CD4-positive, alpha-beta T cell treated with Interleukin-6 for 4 hours (primary cell): ENCODE results near the gene BRINP3.
"Not testable (repeated sequence)": the region's sequence is repeated elsewhere in the genome, so short reads cannot be mapped to it uniquely, and the experiment has no call there.

Source experiments
- DNase-seq: peaks from one replicate; pipeline ENCODE4 v3.0.0-alpha.2; 2020; ENCODE audit warnings: mixed read lengths

Gene BRINP3

GRCh38 chr1:190175320-190175719 lies 302.3 kb downstream of the BRINP3 start:
- DNase-seq: no peak

DNA sequence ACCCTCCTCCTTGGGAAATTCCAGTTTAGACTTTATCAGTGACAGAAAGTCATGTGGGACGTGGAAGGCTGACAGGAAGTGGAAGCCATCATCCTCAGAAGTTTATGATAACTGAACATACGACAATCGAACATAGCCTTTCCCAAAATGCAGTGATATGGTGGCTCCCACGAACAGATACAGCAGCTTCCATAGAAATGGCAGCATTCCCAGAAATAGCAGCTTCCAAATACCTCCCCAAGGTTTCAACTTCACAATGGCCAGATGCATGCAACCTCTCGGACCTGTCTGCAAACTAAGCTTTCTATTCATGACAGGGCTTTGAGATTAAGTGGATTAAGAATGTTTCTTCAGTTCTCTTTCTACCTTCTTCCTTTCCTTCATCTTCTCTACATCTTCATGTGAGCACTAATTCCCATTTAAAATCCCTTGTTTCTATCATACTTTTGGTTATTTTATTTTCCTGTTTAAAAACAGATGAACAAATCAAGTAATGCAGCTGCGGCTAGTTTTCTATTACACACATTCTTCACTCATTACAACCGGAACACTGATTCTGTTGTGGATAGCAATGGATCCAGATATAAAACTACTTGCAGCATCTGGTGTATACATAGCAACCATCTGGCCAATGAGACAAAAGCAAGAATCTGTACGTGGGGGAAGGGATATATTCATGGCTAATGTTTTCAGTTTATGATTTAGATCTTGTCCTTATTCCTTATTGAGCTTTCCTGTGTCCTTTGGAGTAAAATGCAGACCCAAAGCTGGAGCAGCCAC lies 304.8 kb downstream of the BRINP3 start:
- no peak for DNase-seq

- no peak for DNase-seq
These were observed 307.3 kb downstream of the BRINP3 start for GRCh38 chr1:190170321-190170720.

DNA sequence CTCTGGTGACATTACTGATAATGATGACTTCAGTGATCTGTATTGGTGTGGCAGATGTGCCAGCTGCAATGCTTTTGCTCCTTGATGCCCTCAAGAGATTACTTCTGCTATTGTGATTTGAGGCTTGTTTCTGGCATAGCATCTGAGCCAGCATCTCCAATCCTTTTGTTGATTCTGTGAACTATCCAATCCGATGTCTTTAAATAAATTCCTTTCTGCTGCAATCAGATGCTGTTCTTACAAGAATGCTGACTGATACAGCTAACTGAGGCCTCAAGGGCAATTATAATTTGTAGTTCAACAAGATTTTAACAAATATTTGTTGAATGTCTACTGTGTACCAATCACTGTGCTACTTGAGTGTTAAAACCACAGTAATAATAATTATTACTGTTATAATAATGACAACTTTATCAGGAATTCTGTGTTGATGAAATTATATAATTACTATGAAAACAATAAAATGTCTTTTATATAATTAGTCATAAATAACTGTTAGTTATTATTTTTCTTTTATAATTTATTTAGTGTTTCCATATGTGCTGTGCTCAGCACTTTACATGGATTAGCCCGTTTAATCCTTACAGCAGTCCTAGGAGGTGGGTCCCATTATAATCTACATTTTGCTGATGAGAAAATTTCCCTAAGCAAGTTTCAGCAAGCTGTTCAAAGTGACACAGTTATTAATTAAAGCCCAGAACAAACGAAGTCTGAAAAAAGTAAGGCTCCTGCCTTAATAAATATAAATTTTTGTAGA lies 308.2 kb downstream of the BRINP3 start:
- DNase-seq: no peak

DNA sequence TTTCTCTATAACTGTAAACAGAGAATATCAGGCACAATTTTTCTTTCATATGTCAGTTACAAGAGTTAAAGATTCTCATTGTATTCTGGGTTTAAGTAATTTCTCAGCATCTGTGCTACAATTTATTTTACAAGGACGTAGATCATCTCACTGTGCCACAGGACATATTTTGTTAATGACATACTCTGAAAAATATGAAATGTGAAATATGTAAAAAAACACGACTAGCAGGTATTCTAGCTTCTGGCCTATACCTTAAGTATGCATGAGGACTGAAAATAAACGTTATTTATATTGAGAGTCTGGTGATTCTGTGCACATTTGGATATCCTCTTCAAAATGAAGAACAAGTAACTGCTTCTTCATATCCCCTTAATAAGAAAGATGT lies 308.8 kb downstream of the BRINP3 start:
- DNase-seq: no peak

DNA sequence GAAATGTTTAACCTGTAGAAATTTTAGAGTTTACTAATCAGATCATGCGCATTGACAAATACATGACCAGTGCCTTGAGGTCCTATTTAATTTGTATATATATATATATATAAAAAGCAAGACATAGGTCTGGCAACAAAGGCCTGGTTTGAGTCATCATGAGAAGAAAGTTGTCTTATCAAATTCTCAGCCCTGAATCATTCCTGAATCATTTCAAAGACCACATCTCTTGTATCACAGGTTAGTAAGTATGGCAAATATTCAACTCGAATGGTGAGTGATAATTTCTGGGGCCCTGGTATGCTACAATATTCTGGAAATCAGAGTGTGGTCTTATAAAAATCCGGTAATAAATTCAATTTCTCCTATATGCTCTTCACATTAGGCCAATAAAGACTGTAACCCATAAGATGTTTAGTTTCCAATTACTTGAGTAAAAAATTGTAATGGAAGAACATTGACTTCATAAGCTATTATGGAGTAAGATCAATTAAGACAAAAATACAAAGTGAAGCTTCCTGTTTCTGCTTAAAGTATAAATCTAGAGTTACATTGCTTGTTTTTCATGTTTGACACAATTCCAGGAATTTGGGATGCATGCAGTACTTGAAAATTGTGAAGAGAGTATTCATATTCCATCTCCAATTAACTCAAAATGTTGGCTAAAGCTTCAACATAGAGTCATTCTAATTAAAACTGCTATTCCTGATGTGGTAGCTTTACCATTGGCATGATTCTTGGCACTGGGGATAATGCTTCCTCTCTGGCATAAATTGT lies 309.4 kb downstream of the BRINP3 start:
- no peak for DNase-seq

- DNase-seq: no peak
These were observed 318.5 kb downstream of the BRINP3 start for GRCh38 chr1:190159146-190159545.

- DNase-seq: no peak
These were observed 322.9 kb downstream of the BRINP3 start for GRCh38 chr1:190154744-190155143.

DNA sequence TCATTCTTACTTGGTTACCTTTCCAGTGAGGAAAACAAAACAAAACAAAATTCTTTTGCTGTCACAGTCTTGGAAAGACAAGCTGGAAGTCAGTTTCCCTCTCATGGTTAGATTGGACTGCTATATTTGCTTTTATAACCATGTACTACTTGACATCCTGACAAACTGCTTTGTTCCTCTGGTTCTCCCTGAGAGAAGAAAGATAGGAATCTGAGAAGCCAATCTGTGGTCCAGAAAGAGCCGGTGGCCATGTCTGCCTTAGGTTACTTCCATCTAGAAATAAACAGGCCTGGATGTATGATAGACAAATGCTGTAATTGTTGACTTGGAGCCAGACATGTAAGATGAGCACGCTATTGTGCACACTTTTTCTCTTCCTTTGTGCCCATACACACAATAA lies 330.0 kb downstream of the BRINP3 start:
- no peak for DNase-seq

DNA sequence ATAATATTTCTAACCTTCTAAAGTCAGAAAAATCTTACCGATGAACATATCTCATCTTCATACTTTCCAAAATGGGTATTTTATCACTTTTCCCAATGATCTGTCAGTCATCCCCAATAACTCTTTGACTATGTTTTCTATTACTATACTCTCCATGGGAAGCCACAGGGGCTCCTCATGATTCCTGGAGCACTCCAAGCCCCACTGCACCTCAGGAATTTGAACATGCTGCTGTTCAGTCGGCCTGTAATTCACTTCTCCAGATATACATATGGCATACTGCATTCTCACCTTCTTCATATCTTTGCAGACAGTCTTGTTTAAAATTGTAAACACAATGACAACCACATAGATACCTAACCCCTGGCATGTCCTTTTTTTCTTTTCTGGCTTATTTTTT lies 333.0 kb downstream of the BRINP3 start:
- DNase-seq: no peak

GRCh38 chr1:190140644-190141043 lies 337.0 kb downstream of the BRINP3 start:
- no peak for DNase-seq

- DNase-seq: no peak
These were observed 339.0 kb downstream of the BRINP3 start for GRCh38 chr1:190138702-190139101.

- DNase-seq: no peak
These were observed 339.4 kb downstream of the BRINP3 start for GRCh38 chr1:190138266-190138665.

GRCh38 chr1:190129366-190129765 lies 348.3 kb downstream of the BRINP3 start:
- no peak for DNase-seq

DNA sequence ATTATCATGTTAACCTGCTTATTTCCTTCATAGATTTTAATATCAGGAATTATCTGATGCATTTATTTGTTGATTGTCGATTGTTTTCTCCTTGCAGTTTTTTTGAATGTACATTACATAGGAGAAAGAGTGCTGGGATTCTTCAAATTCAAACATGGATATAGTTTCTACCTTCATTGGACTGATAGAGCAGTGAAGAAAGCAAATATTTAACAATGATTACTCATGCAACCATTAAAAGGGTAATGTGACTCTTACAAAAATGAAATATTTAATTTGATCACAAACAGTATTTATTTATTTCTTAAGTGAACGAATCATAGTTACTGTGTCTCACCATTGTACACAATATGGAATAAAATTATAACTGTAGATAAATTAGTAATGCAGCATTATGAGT lies 350.9 kb downstream of the BRINP3 start:
- DNase-seq: no peak

DNA sequence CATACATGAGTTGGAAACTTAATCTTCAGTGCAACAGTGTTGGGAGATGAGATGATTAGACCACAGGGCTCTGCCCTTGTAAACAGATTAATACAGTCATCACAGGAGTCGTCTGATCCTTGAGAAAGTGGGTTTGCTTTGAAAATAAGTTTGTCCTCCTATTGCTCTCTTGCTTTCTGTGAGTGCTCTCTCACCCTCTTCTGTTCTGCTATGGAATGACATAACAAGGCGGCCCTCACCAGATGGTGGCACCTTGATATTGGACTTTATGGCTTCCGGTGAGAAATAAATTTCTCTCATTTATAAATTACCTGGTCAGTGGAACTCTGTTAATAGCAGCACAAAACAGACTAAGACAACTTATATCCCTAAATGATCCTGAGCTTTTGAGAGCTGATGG lies 353.6 kb downstream of the BRINP3 start:
- DNase-seq: no peak

DNA sequence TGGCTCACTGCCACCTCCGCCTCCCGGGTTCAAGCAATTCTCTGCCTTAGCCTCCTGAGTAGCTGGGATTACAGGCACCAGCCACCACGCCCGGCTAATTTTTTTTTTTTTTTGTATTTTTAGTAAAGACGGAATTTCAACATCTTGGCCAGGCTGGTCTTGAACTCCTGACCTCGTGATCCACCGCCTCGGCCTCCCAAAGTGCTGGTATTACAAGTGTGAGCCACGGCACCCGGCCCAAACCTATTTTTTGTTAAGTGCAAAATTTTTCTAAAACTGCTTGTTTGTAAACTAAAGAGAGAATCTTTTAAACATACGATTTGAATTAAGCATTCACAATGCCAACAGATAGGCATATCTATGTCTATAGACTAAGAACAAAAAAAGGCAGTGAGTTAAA lies 357.1 kb downstream of the BRINP3 start:
- DNase-seq: not testable (repeated sequence)

DNA sequence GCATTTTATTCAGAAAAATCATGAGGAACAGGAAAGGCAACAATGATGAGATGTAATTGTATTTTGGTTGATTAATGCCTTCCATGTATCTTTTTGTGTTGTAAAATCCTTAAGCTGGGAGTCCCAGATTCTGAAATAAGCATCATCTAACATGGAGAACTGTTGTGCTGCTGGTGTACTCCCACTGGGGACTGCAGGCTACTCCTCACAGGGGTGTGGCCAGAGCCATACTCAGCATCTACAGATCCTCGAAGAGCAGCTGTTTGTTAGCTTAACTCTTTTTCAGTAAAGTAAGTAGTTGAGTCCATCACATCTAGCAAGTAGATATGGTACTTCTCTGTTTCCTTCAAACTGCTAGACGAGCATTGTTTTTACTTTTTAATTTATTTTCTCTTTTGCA lies 358.0 kb downstream of the BRINP3 start:
- DNase-seq: no peak

- no peak for DNase-seq
These were observed 360.7 kb downstream of the BRINP3 start for GRCh38 chr1:190116921-190117320.

GRCh38 chr1:190104961-190105360 lies 372.7 kb downstream of the BRINP3 start:
- no peak for DNase-seq

DNA sequence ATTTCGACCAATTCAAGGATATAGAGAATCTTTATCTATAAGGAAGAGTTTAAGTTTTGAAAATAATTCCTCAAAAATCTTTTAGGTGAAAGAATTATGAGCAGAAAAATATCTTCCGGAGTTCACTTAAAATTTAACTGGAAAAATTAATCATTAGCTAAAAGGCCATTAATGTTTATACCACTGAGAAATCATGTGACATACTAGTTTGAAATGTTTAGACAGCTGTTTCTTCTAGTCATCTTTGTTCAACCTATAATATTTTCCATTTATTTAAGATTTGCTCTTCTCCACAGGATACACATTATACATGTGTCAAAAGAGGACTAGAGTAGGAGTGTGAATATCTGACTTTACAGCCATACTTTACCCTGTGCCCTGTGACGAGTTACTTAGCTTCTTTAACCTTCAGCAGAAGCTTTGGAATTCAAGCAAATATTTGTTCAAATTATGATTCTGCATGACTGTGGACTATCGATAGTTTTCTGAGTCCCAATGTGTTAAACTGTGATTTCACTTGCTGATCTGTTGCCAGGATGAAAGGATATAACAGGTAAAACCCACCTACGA lies 374.8 kb downstream of the BRINP3 start:
- no peak for DNase-seq

DNA sequence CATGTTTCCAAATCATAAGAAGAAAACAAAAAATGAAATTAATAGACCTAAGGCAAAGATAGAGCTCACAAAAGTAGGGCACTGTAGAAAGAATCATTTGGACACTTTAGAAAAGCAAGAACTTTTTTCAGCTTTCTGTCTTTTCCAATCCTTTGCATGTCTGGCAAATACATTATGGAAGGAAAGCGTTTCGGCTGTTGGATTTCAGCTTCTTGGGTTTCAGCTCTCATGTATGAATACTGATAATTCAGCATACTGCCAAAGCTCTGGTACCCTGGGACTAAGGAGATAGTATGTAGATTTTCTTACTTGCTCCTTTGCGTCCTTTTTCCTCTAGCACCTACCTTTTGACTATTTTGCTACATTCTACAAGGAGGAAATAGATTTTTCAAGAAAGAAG lies 375.9 kb downstream of the BRINP3 start:
- DNase-seq: no peak

GRCh38 chr1:190098756-190099155 lies 378.9 kb downstream of the BRINP3 start:
- DNase-seq: no peak
